ENCODE measurements around the gene ZNF732. TPM values are rescaled to one million over a fixed set of nuclear protein-coding genes. Genes with fewer than 3 reads are reported as not detected.

Gene ZNF732
- total RNA-seq, 2 donors from 2014 or later = 1.4 TPM; not detected in 1

GRCh38 chr4:236028-236427 is 69.2 kb downstream of the ZNF732 start:
- Histone ChIP-seq H3K27ac (no peak overlapping the region), H3K4me1 (no peaks in the 10 kb centered on the region), H3K27me3 (no peaks in the 10 kb centered on the region), H3K4me3 (no peak overlapping the region), H3K36me3 (no peaks in the 10 kb centered on the region), H3K9me3 (no peaks in the 10 kb centered on the region), H3K9ac (ENCODE audit: low read depth in 2 of 2, low read length in 2 of 2) (no peak overlapping the region)
- TF ChIP-seq CTCF (IDR thresholded peaks at IDR 0.05) = no peak
- DNase-seq = no peak
- intact Hi-C loops (cut with DNase I) = no loop called here

- Histone ChIP-seq H3K9ac (ENCODE audit: low read depth in 2 of 2, low read length in 2 of 2) (no peak overlapping the region), H3K27ac (no peak overlapping the region), H3K4me1 (no peaks in the 10 kb centered on the region), H3K4me3 (no peak overlapping the region), H3K27me3 (no peaks in the 10 kb centered on the region), H3K36me3 (no peaks in the 10 kb centered on the region), H3K9me3 (no peaks in the 10 kb centered on the region)
- intact Hi-C loops (cut with DNase I) = no loop called here
- no peak for DNase-seq
- TF ChIP-seq CTCF (IDR thresholded peaks at IDR 0.05) = no peak
Measured at GRCh38 chr4:234178-234577, 71.1 kb downstream of the ZNF732 start.

- intact Hi-C loops (cut with DNase I) = no loop called here
- no peaks in the 10 kb centered on the region for H3K9me3 ChIP-seq
- no peaks in the 10 kb centered on the region for H3K36me3 ChIP-seq
- H3K9ac ChIP-seq (ENCODE audit: low read depth in 2 of 2, low read length in 2 of 2) = no peak overlapping the region
- H3K27ac ChIP-seq = no peak overlapping the region
- no peak for DNase-seq
- H3K4me1 ChIP-seq = no peaks in the 10 kb centered on the region
- no peak overlapping the region for H3K4me3 ChIP-seq
- no peak for TF ChIP-seq CTCF (IDR thresholded peaks at IDR 0.05)
- no peaks in the 10 kb centered on the region for H3K27me3 ChIP-seq
Measured at GRCh38 chr4:223913-224497, 81.3 kb downstream of the ZNF732 start.

Small RNA genes lying within 50 kb of the gene (microRNA-seq; reads per million reads assigned to microRNA genes)
- gene MIR571 = not detected

Other genes starting within 250 kb of the ZNF732 start
- gene ZNF718, start 181.0 kb downstream of the ZNF732 start, total RNA-seq = 1 to 10 TPM; 5.4 to 7.9 TPM
- 10 to 100 TPM; 16.7 to 17.4 TPM for gene ZNF141, start 32.3 kb upstream of the ZNF732 start, total RNA-seq
- 10 to 100 TPM; 20.9 to 24.3 TPM for gene ZNF721, start 193.7 kb upstream of the ZNF732 start, total RNA-seq
- gene PIGG, start 193.7 kb upstream of the ZNF732 start, total RNA-seq = 10 to 100 TPM; 44.8 to 45.3 TPM